Measurements from ENCODE around the gene PRR12. TPM values are rescaled to one million over a fixed set of nuclear protein-coding genes. Genes with fewer than 3 reads are reported as not detected.
A peak's percentile ranks its signal among the peaks of the same experiment; 100 is the strongest.

Gene PRR12
- total RNA-seq, 1 donor, result 2.2 TPM

- no peaks in the 10 kb centered on the region for H3K27me3 ChIP-seq (ENCODE audit: insufficient read depth, low read length)
- peaks cover 18% of the 10 kb centered on the region for H3K4me1 ChIP-seq (ENCODE audit: insufficient read depth, low read length)
- peaks cover 9% of the 10 kb centered on the region for H4K20me1 ChIP-seq (ENCODE audit: insufficient read depth, low read length)
- peaks cover 18% of the 10 kb centered on the region for H3K79me2 ChIP-seq (ENCODE audit: insufficient read depth, low read length)
- H2AFZ ChIP-seq (ENCODE audit: low read length), result no peak overlapping the region
- no peaks in the 10 kb centered on the region for H3K9me3 ChIP-seq (ENCODE audit: low read depth, low read length)
- H3K4me2 ChIP-seq (ENCODE audit: insufficient read depth, low read length), result no peak overlapping the region
- H3K4me3 ChIP-seq (ENCODE audit: insufficient read depth, low read length), result no peak overlapping the region
- H3K27ac ChIP-seq (ENCODE audit: low read depth, low read length), result no peak overlapping the region
- peak; percentile 25 for DNase-seq (ENCODE audit: insufficient read length, low spot score, missing footprints)
- H3K36me3 ChIP-seq (ENCODE audit: insufficient read depth, low read length), result peaks cover under 1% of the 10 kb centered on the region
- TF ChIP-seq, protein P1, sequence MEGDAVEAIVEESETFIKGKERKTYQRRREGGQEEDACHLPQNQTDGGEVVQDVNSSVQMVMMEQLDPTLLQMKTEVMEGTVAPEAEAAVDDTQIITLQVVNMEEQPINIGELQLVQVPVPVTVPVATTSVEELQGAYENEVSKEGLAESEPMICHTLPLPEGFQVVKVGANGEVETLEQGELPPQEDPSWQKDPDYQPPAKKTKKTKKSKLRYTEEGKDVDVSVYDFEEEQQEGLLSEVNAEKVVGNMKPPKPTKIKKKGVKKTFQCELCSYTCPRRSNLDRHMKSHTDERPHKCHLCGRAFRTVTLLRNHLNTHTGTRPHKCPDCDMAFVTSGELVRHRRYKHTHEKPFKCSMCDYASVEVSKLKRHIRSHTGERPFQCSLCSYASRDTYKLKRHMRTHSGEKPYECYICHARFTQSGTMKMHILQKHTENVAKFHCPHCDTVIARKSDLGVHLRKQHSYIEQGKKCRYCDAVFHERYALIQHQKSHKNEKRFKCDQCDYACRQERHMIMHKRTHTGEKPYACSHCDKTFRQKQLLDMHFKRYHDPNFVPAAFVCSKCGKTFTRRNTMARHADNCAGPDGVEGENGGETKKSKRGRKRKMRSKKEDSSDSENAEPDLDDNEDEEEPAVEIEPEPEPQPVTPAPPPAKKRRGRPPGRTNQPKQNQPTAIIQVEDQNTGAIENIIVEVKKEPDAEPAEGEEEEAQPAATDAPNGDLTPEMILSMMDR (IDR thresholded peaks at IDR 0.05; ENCODE audit: extremely low read depth, low read depth, low read length), result no peak
These were observed 2.4 kb upstream of the PRR12 start for GRCh38 chr19:49588365-49589122.

GRCh38 chr19:49589502-49589905 is 1.5 kb upstream of the PRR12 start:
- Histone ChIP-seq H3K27me3 (ENCODE audit: insufficient read depth, low read length) (no peaks in the 10 kb centered on the region), H3K9me3 (ENCODE audit: low read depth, low read length) (no peaks in the 10 kb centered on the region), H2AFZ (ENCODE audit: low read length) (no peak overlapping the region), H3K79me2 (ENCODE audit: insufficient read depth, low read length) (peaks cover 27% of the 10 kb centered on the region), H4K20me1 (ENCODE audit: insufficient read depth, low read length) (peaks cover 19% of the 10 kb centered on the region), H3K4me1 (ENCODE audit: insufficient read depth, low read length) (peaks cover 22% of the 10 kb centered on the region), H3K4me2 (ENCODE audit: insufficient read depth, low read length) (no peak overlapping the region), H3K36me3 (ENCODE audit: insufficient read depth, low read length) (peaks cover 8% of the 10 kb centered on the region), H3K4me3 (ENCODE audit: insufficient read depth, low read length) (no peak overlapping the region), H3K27ac (ENCODE audit: low read depth, low read length) (no peak overlapping the region)
- TF ChIP-seq, protein P1 (IDR thresholded peaks at IDR 0.05; ENCODE audit: extremely low read depth, low read depth, low read length), result no peak
- peak; percentile 42 for DNase-seq (ENCODE audit: insufficient read length, low spot score, missing footprints)

DNA sequence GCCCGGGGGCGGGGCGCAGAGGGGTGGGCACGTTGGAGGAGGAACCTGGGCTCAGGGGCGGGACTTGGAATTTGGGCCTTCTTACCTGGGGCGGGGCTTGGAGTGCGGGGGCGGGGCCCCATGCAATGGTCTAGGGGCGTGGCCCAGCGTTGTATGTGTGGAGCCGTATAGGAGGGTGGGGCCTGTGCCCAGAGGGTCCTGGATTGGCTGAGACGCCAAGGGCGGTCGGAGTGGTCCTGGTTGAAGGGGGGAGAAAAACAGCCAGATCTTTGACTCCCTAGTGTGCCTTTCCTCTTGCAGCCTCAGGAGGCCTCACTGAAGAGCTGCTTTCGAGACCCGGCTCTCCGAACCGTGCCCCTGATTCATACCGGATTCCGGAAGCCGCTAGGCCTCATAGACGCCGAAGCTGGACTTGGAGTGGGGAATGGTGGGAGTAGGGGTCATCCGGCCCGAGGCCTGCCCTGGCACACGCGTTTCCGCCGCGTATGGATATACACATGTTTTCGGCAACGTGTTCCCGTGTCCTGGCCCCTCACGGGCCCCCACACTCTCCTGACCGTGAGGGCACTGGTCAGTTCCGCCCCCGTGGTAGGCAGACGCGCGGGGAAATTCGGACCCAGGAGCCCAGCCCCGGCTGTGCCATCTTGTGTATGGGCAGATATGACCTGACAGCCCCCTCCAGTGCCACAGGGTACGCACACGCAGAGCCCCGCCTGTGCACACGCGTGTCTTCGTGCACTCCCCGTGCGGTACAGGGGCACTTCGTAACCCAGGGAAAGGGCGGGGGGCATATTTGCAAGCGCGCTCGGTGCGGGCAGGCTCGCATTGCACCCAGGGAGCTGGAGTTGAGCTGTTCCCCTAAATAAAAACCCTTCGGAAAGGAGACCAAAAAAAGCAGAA is 661 bp upstream of the PRR12 start:
- peak overlapping the region; percentile 99 for H3K4me2 ChIP-seq (ENCODE audit: insufficient read depth, low read length)
- H3K4me1 ChIP-seq (ENCODE audit: insufficient read depth, low read length), result peaks cover 22% of the 10 kb centered on the region
- H3K27me3 ChIP-seq (ENCODE audit: insufficient read depth, low read length), result no peaks in the 10 kb centered on the region
- TF ChIP-seq, protein P1 (IDR thresholded peaks at IDR 0.05; ENCODE audit: extremely low read depth, low read depth, low read length), result no peak
- DNase-seq (ENCODE audit: insufficient read length, low spot score, missing footprints), result peak; percentile 97
- H3K79me2 ChIP-seq (ENCODE audit: insufficient read depth, low read length), result peaks cover 31% of the 10 kb centered on the region
- H3K36me3 ChIP-seq (ENCODE audit: insufficient read depth, low read length), result peaks cover 11% of the 10 kb centered on the region
- H3K9me3 ChIP-seq (ENCODE audit: low read depth, low read length), result no peaks in the 10 kb centered on the region
- H3K27ac ChIP-seq (ENCODE audit: low read depth, low read length), result peak overlapping the region; percentile 70
- H2AFZ ChIP-seq (ENCODE audit: low read length), result peak overlapping the region; percentile 94
- peaks cover 21% of the 10 kb centered on the region for H4K20me1 ChIP-seq (ENCODE audit: insufficient read depth, low read length)
- H3K4me3 ChIP-seq (ENCODE audit: insufficient read depth, low read length), result peak overlapping the region; percentile 87

Measured in osteoblast (primary cell).